Body of pancreas (tissue), 4 donors: Measurements from ENCODE around the gene CREB3L1.

ENCODE experiments used
- CTCF ChIP-seq, 7 experiments: fragments of 450-650 bp in 4 of 7; fragments of 200-600 bp in 3 of 7; sonication (generic) in 3 of 7; IDR thresholded peaks; one replicate each; pipeline ENCODE4 v1.5.1; 2016 to 2019; ENCODE audit warnings: antibody characterized with exemption in 7 of 7
- POLR2A ChIP-seq, 3 donors: fragments of 450-650 bp; IDR thresholded peaks; one replicate each; pipeline ENCODE4 v1.6.1; 2016; ENCODE audit warnings: antibody characterized with exemption in 3 of 3, mild to moderate bottlenecking in 2 of 3

GRCh38 chr11:46237248-46238077, 40.0 kb upstream of the CREB3L1 start:
- no peak for TF ChIP-seq CTCF (IDR thresholded peaks at IDR 0.05)
- no peak for TF ChIP-seq POLR2A (IDR thresholded peaks at IDR 0.05)
